Ovary (tissue), 9 donors: ENCODE results near the gene ZSWIM5. TPM values are rescaled to one million over a fixed set of nuclear protein-coding genes. Genes with fewer than 3 reads are reported as not detected.
"Not testable (repeated sequence)": the region's sequence is repeated elsewhere in the genome, so short reads cannot be mapped to it uniquely, and the experiment has no call there.

Source experiments
- DNase-seq, 5 donors: peaks; one replicate each; pipeline ENCODE4 v3.0.0-alpha.2; 2019 to 2020
- H3K27ac ChIP-seq, 2 donors: fragments of 200-600 bp; one replicate each; pipeline versions ENCODE4 v1.5.1 to v1.8.0; 2019 to 2022
- H3K27me3 ChIP-seq: fragments of 200-600 bp; one replicate; pipeline ENCODE4 v1.8.0; 2022
- H3K36me3 ChIP-seq: fragments of 200-600 bp; sonication (generic); one replicate; pipeline ENCODE4 v1.5.1; 2019
- H3K4me1 ChIP-seq: one replicate; pipeline ENCODE4 v1.8.1; 2013; ENCODE audit warnings: mild to moderate bottlenecking, moderate library complexity; ENCODE audit not compliant: insufficient read depth
- H3K4me3 ChIP-seq: fragments of 200-600 bp; sonication (generic); one replicate; pipeline ENCODE4 v1.5.1; 2017
- H3K9me3 ChIP-seq, 2 donors: fragments of 200-600 bp in 1 of 2; sonication (generic) in 1 of 2; one replicate each; pipeline versions ENCODE4 v1.5.1 to v1.8.1; 2013 to 2019; ENCODE audit warnings: mild to moderate bottlenecking in 1 of 2, moderate library complexity in 1 of 2
- EP300 ChIP-seq: sonication (generic); formaldehyde crosslinking; IDR thresholded peaks from one replicate; pipeline ENCODE4 v1.6.1; 2017; ENCODE audit warnings: antibody characterized with exemption
- POLR2A ChIP-seq: fragments of 450-650 bp; IDR thresholded peaks from one replicate; pipeline ENCODE4 v1.6.1; 2017; ENCODE audit warnings: antibody characterized with exemption, mild to moderate bottlenecking, moderate library complexity
- WGBS, 3 donors: extraction: QIAGEN DNeasy Blood & Tissue Kit in 1 of 3; methylation state at CpG; one replicate each; pipeline versions ENCODE4 v1.1.5 to v1.1.7; 2013 to 2017; 5-methylcytosine and 5-hydroxymethylcytosine counted together
- intact Hi-C, 4 donors: fragments of 100-400 bp; cut with DNase I; formaldehyde crosslinking; loops; one replicate each; pipeline versions ENCODE4 v1.11.0 to v1.15.1; 2022 to 2023
- polyA plus RNA-seq, 2 donors: library from polyadenylated mRNA; stranded (reverse); fragments of 200-250 nt in 1 of 2; fragments of 350-450 nt in 1 of 2; fragmentation: Illumina TruSeq in 1 of 2; extraction: RNeasy Lipid Tissue Mini Kit (QIAGEN cat#74804) in 1 of 2; gene quantifications; one replicate each; pipeline ENCODE4 v1.2.3, GENCODE V29; 2013 to 2014
- total RNA-seq, 7 donors: library from RNA; depleted of rRNA in 2 of 7; stranded (reverse); fragments of >200 nt in 2 of 7; fragmentation: NEBNext Ultra II Directional in 3 of 7; extraction: Animal tissue kit (Norgen Biotek cat#: 25700) in 3 of 7; gene quantifications; one replicate each; pipeline versions ENCODE4 v1.1.0 to v1.2.4, GENCODE V29; 2016 to 2023
- TF ChIP-seq, protein P1 (sequence below), 3 donors: fragments of 450-650 bp in 2 of 3; fragments of 200-600 bp in 1 of 3; IDR thresholded peaks; one replicate each; pipeline versions ENCODE4 v1.5.1 to v1.8.0; 2016 to 2022; ENCODE audit warnings: antibody characterized with exemption in 3 of 3, mild to moderate bottlenecking in 1 of 3
- donor health status: DM: no; HTN: no; CAD: no; lungs with moderate emphysema.
- donor health status: DM: no; HTN: no; CAD: no.
- donor health status: Bipolar disorder and iron deficiency.
- donor health status: DM: yes; HTN: yes; CAD: no.
- donor health status: DM: no; HTN: no; CAD: no.
- donor health status: DM: yes; HTN: yes; CAD: no.

The ZSWIM5 gene
- total and polyA plus RNA-seq, 9 donors, result 6.0 to 13.3 (median 10.0) TPM

DNA sequence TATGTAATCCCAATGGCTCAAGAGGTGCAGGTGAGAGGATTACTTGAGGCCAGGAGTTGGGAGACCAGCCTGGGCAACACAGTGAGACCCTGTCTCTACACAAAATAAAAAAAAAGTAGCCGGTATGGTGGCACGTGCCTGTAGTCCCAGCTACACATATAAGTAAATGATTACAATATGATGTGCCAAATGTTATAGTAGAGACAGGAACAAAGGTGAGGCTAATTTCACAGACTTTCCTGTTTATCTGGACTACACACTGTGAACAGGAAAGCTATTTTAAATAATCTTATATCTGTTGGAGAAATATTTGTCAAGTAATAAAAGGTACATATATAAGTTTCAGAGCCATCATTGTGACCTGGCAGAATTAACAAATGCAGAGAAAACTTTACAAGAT lies 116.7 kb downstream of the ZSWIM5 start:
- no peaks in the 10 kb centered on the region for H3K4me1 ChIP-seq
- no peak overlapping the region for H3K27ac ChIP-seq
- TF ChIP-seq POLR2A (no peak), EP300 (no peak)
- TF ChIP-seq, protein P1, sequence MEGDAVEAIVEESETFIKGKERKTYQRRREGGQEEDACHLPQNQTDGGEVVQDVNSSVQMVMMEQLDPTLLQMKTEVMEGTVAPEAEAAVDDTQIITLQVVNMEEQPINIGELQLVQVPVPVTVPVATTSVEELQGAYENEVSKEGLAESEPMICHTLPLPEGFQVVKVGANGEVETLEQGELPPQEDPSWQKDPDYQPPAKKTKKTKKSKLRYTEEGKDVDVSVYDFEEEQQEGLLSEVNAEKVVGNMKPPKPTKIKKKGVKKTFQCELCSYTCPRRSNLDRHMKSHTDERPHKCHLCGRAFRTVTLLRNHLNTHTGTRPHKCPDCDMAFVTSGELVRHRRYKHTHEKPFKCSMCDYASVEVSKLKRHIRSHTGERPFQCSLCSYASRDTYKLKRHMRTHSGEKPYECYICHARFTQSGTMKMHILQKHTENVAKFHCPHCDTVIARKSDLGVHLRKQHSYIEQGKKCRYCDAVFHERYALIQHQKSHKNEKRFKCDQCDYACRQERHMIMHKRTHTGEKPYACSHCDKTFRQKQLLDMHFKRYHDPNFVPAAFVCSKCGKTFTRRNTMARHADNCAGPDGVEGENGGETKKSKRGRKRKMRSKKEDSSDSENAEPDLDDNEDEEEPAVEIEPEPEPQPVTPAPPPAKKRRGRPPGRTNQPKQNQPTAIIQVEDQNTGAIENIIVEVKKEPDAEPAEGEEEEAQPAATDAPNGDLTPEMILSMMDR (IDR thresholded peaks at IDR 0.05), result no peak
- no peaks in the 10 kb centered on the region for H3K9me3 ChIP-seq
- H3K4me3 ChIP-seq, result no peak overlapping the region
- DNase-seq, result no peak
- no peaks in the 10 kb centered on the region for H3K36me3 ChIP-seq
- intact Hi-C loops, result loop anchor here in 1 of 4 donors (10.0 kb wide), 1 partner anchor 125 kb away; no protein-coding TSS in a partner anchor
- 81 to 91% (median 88%) methylated on average over 2 of the region's 2 CpGs for WGBS, 3 donors
- no peaks in the 10 kb centered on the region for H3K27me3 ChIP-seq

- TF ChIP-seq, protein P1 (IDR thresholded peaks at IDR 0.05), result no peak
- TF ChIP-seq EP300, result no peak
- TF ChIP-seq POLR2A, result no peak
- no peak for DNase-seq
- no peaks in the 10 kb centered on the region for H3K27me3 ChIP-seq
- H3K27ac ChIP-seq, result no peak overlapping the region
- H3K4me3 ChIP-seq, result no peak overlapping the region
- H3K4me1 ChIP-seq, result no peaks in the 10 kb centered on the region
- no peaks in the 10 kb centered on the region for H3K36me3 ChIP-seq
- WGBS, 3 donors, result 90 to 100% (median 93%) methylated on average over 1 of the region's 1 CpG
- intact Hi-C loops, result loop anchor here in 1 of 4 donors (10.0 kb wide), 1 partner anchor 120 kb away; no protein-coding TSS in a partner anchor
- no peaks in the 10 kb centered on the region for H3K9me3 ChIP-seq
Measured at GRCh38 chr1:45084562-45084961, 121.8 kb downstream of the ZSWIM5 start.

DNA sequence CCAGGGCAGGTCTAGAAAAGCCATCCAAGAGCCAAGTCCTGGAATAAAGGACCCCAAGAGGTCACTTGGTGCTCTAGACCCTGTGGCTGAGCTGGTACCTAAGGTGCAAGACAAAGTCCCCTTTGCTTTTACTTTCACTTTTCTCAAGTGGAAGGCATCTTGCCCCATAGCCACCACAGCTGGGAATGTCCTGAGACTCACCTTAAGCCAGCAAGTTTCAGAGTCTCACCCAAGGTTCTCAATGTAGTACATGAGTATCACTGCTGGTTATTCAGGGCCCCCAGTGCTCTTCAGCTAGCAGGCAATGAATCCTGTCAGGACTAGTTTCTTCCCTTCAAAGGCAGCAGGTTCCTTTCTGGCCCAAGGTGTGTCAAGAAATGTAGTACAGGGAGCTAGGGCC lies 126.9 kb downstream of the ZSWIM5 start:
- Histone ChIP-seq H3K27me3 (no peaks in the 10 kb centered on the region), H3K4me3 (no peak overlapping the region), H3K36me3 (no peaks in the 10 kb centered on the region), H3K27ac (no peak overlapping the region), H3K4me1 (no peaks in the 10 kb centered on the region), H3K9me3 (no peaks in the 10 kb centered on the region)
- DNase-seq, result no peak
- intact Hi-C loops, result no loop called here
- TF ChIP-seq, protein P1 (IDR thresholded peaks at IDR 0.05), result no peak
- TF ChIP-seq POLR2A, result no peak

DNA sequence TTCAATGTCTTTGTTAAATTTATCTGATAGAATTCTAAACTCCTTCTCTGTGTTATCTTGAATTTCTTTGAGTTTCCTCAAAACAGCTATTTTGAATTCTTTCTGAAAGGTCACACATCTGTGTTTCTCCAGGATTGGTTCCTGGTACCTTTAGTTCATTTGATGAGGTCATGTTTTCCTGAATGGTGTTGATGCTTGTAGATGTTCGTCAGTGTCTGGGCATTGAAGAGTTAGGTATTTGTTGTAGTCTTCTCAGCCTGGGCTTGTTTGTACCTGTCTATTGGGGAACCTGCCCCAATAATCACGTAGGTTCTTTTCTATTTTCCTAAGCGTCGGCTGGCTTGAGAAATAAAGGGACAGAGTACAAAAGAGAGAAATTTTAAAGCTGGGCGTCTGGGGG lies 129.4 kb downstream of the ZSWIM5 start:
- H3K36me3 ChIP-seq, H3K4me1 ChIP-seq, H3K27ac ChIP-seq, intact Hi-C loops, H3K27me3 ChIP-seq, DNase-seq, H3K9me3 ChIP-seq, H3K4me3 ChIP-seq: not testable (repeated sequence)
- WGBS, 3 donors, result 93 to 97% (median 95%) methylated on average over 5 of the region's 5 CpGs

DNA sequence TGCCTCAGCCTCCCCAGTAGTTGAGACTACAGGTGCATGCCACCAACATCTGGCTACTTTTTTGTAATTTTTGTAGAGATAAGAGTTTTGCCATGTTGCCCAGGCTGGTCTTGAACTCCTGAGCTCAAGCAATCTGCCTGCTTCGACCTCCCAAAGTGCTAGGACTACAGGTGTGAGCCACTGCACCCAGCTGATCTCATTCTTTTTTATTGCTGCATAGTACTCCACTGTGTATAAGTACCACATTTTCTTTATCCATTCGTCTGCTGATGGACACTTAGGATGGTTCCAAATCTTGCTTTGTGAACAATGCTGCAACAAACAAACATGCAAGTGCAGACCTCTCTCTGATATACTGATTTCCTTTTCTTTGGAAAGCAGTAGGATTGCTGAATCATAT lies 134.8 kb downstream of the ZSWIM5 start:
- WGBS, 3 donors, result 75 to 86% (median 85%) methylated on average over 2 of the region's 2 CpGs

More for the DNA sequence above, 134.8 kb downstream of the ZSWIM5 start:
- Histone ChIP-seq H3K9me3 (no peaks in the 10 kb centered on the region), H3K4me3 (no peak overlapping the region), H3K4me1 (no peaks in the 10 kb centered on the region), H3K27me3 (no peaks in the 10 kb centered on the region), H3K27ac (no peak overlapping the region), H3K36me3 (no peaks in the 10 kb centered on the region)
- TF ChIP-seq, protein P1 (IDR thresholded peaks at IDR 0.05), result no peak
- TF ChIP-seq EP300 (no peak), POLR2A (no peak)
- intact Hi-C loops, result no loop called here
- no peak for DNase-seq
